ENCODE results near the gene DGKG. TPM values are rescaled to one million over a fixed set of nuclear protein-coding genes. Genes with fewer than 3 reads are reported as not detected.

DGKG gene
- polyA plus RNA-seq, 3 donors = 4.2 to 9.2 (median 4.3) TPM

- Histone ChIP-seq H3K36me3 (replicated peaks in 1 of 2; ENCODE audit: control insufficient read depth in 1 of 2, insufficient read depth in 2 of 2, low read length in 2 of 2) (no peaks in the 10 kb centered on the region), H3K9me3 (replicated peaks in 1 of 2; ENCODE audit: control insufficient read depth in 1 of 2, insufficient read depth in 1 of 2, low read length in 2 of 2) (peaks cover 0 to 14% of the 10 kb centered on the region in 2 donors), H3K4me3 (replicated peaks in 1 of 3; ENCODE audit: low read depth in 2 of 3, low read length in 3 of 3) (peak overlapping the region; percentile 46 to 78 (median 47)), H2AFZ (ENCODE audit: insufficient read depth, low read depth, low read length, poor library complexity, severe bottlenecking) (peak overlapping the region; percentile 80), H3K4me2 (replicated peaks; ENCODE audit: extremely low read depth, low read length, poor library complexity, severe bottlenecking) (peak overlapping the region; percentile 96), H3K9ac (ENCODE audit: insufficient read depth, low read length, poor library complexity, severe bottlenecking) (peak overlapping the region; percentile 57), H3K4me1 (ENCODE audit: control insufficient read depth in 1 of 2, insufficient read depth in 2 of 2, low read length in 2 of 2) (peaks cover 41 to 47% of the 10 kb centered on the region in 2 donors), H3K27ac (ENCODE audit: low read depth in 1 of 2, low read length in 2 of 2) (no peak overlapping the region), H4K20me1 (ENCODE audit: insufficient read depth, low read length) (peaks cover 13% of the 10 kb centered on the region), H3K27me3 (ENCODE audit: control insufficient read depth in 2 of 2, insufficient read depth in 2 of 2, low read length in 2 of 2) (peaks cover 60 to 80% of the 10 kb centered on the region in 2 donors), H3K79me2 (ENCODE audit: insufficient read depth, low read length) (no peaks in the 10 kb centered on the region)
- no peak for TF ChIP-seq CTCF (IDR thresholded peaks at IDR 0.05)
- Mint-ChIP-seq H3K36me3 (peaks cover 10 to 12% of the 10 kb centered on the region in 2 donors), H3K9me3 (peaks cover 0 to 18% (median 8%) of the 10 kb centered on the region in 7 donors), H3K27me3 (ENCODE audit: low read depth in 3 of 3) (peaks cover 72 to 84% (median 76%) of the 10 kb centered on the region in 3 donors), H3K27ac (peak overlapping the region in 3 of 7 donors; percentile 64 to 77 (median 75)), H3K4me3 (peak overlapping the region; percentile 89 to 97), H3K4me1 (peaks cover 47% of the 10 kb centered on the region)
- under 1% methylated on average over 63 of the region's 69 CpGs for WGBS (ENCODE audit: insufficient coverage)
- peak in 1 of 3 donors; percentile 8 for DNase-seq
- intact Hi-C loops (cut with micrococcal nuclease) = loop anchor here (5.0 to 10.0 kb wide), 3 partner anchors 44 to 236 kb away; partner anchors contain the start of gene TRA2B (in 1 of the 2)
Measured at GRCh38 chr3:186108106-186108940, 253.7 kb downstream of the DGKG start.

GRCh38 chr3:186107215-186108105, 254.6 kb downstream of the DGKG start:
- peaks cover 0 to 18% (median 8%) of the 10 kb centered on the region in 7 donors for H3K9me3 Mint-ChIP-seq
- peak; percentile 27 to 46 (median 42) for DNase-seq
- peaks cover 41 to 47% of the 10 kb centered on the region in 2 donors for H3K4me1 ChIP-seq (ENCODE audit: control insufficient read depth in 1 of 2, insufficient read depth in 2 of 2, low read length in 2 of 2)
- H2AFZ ChIP-seq (ENCODE audit: insufficient read depth, low read depth, low read length, poor library complexity, severe bottlenecking) = peak overlapping the region; percentile 80
- H3K4me3 Mint-ChIP-seq = peak overlapping the region; percentile 89 to 97
- peak overlapping the region in 3 of 7 donors; percentile 17 to 75 (median 64) for H3K27ac Mint-ChIP-seq
- peaks cover 0 to 14% of the 10 kb centered on the region in 2 donors for H3K9me3 ChIP-seq (replicated peaks in 1 of 2; ENCODE audit: control insufficient read depth in 1 of 2, insufficient read depth in 1 of 2, low read length in 2 of 2)
- H3K36me3 Mint-ChIP-seq = peaks cover 10 to 12% of the 10 kb centered on the region in 2 donors
- no peaks in the 10 kb centered on the region for H3K79me2 ChIP-seq (ENCODE audit: insufficient read depth, low read length)
- H3K27me3 Mint-ChIP-seq (ENCODE audit: low read depth in 3 of 3) = peaks cover 64 to 81% (median 75%) of the 10 kb centered on the region in 3 donors
- peak overlapping the region; percentile 96 for H3K4me2 ChIP-seq (replicated peaks; ENCODE audit: extremely low read depth, low read length, poor library complexity, severe bottlenecking)
- intact Hi-C loops (cut with micrococcal nuclease) = loop anchor here (5.0 to 10.0 kb wide), 3 partner anchors 45 to 237 kb away; partner anchors contain the start of gene TRA2B (in 1 of the 2)
- no peak for TF ChIP-seq CTCF (IDR thresholded peaks at IDR 0.05)
- H3K9ac ChIP-seq (ENCODE audit: insufficient read depth, low read length, poor library complexity, severe bottlenecking) = peak overlapping the region; percentile 57
- peaks cover 56 to 75% of the 10 kb centered on the region in 2 donors for H3K27me3 ChIP-seq (ENCODE audit: control insufficient read depth in 2 of 2, insufficient read depth in 2 of 2, low read length in 2 of 2)
- H4K20me1 ChIP-seq (ENCODE audit: insufficient read depth, low read length) = peaks cover 13% of the 10 kb centered on the region
- under 1% methylated on average over 29 of the region's 45 CpGs for WGBS (ENCODE audit: insufficient coverage)
- H3K36me3 ChIP-seq (replicated peaks in 1 of 2; ENCODE audit: control insufficient read depth in 1 of 2, insufficient read depth in 2 of 2, low read length in 2 of 2) = no peaks in the 10 kb centered on the region
- H3K27ac ChIP-seq (ENCODE audit: low read depth in 1 of 2, low read length in 2 of 2) = no peak overlapping the region
- peak overlapping the region; percentile 46 to 78 (median 47) for H3K4me3 ChIP-seq (replicated peaks in 1 of 3; ENCODE audit: low read depth in 2 of 3, low read length in 3 of 3)
- peaks cover 47% of the 10 kb centered on the region for H3K4me1 Mint-ChIP-seq
